GM23338 (cell line): ENCODE measurements around the gene SEPTIN6. TPM values are rescaled to one million over a fixed set of nuclear protein-coding genes. Genes with fewer than 3 reads are reported as not detected.

Source experiments
- ATAC-seq: fragments of 200-7000 bp; cut with Tn5 transposase; 3 replicates; pipeline ENCODE4 v1.9.1; 2020
- DNase-seq: peaks from one replicate; pipeline ENCODE4 v3.0.0-alpha.2; 2015; ENCODE audit warnings: low spot score
- H2AFZ ChIP-seq: fragments of 200-600 bp; sonication (generic); 2 replicates; pipeline ENCODE4 v1.8.0; 2016; ENCODE audit warnings: antibody characterized with exemption, mild to moderate bottlenecking, moderate library complexity
- H3F3A ChIP-seq: fragments of 200-600 bp; sonication (generic); replicated peaks from 2 replicates; pipeline ENCODE4 v1.8.0; 2017; ENCODE audit warnings: antibody characterized with exemption, mixed run types, low read depth
- H3K27ac ChIP-seq: fragments of 200-600 bp; sonication (generic); 2 replicates; pipeline ENCODE4 v1.6.1; 2016; ENCODE audit warnings: low read depth
- H3K27me3 ChIP-seq: fragments of 200-600 bp; sonication (generic); 2 replicates; pipeline ENCODE4 v1.8.0; 2016; ENCODE audit warnings: mild to moderate bottlenecking, mixed run types, moderate library complexity; ENCODE audit not compliant: insufficient read depth
- H3K36me3 ChIP-seq: fragments of 200-600 bp; sonication (generic); 2 replicates; pipeline ENCODE4 v1.8.0; 2016; ENCODE audit warnings: mild to moderate bottlenecking; ENCODE audit not compliant: insufficient read depth
- H3K4me1 ChIP-seq: fragments of 200-600 bp; sonication (generic); 2 replicates; pipeline ENCODE4 v1.8.0; 2016; ENCODE audit warnings: mild to moderate bottlenecking, moderate library complexity; ENCODE audit not compliant: insufficient read depth
- H3K4me2 ChIP-seq: fragments of 200-600 bp; sonication (generic); 2 replicates; pipeline ENCODE4 v1.7.1; 2017; ENCODE audit warnings: mixed run types
- H3K4me3 ChIP-seq: fragments of 200-600 bp; sonication (generic); 2 replicates; pipeline ENCODE4 v1.6.1; 2016; ENCODE audit warnings: mixed run types
- H3K79me2 ChIP-seq: fragments of 200-600 bp; sonication (generic); replicated peaks from 2 replicates; pipeline ENCODE4 v1.8.0; 2017; ENCODE audit warnings: mild to moderate bottlenecking; ENCODE audit not compliant: insufficient read depth
- H3K9me2 ChIP-seq: fragments of 200-600 bp; sonication (generic); 2 replicates; pipeline ENCODE4 v1.8.0; 2017; ENCODE audit not compliant: insufficient read depth
- H4K20me1 ChIP-seq: fragments of 200-600 bp; sonication (generic); replicated peaks from 2 replicates; pipeline ENCODE4 v1.8.0; 2017; ENCODE audit warnings: mild to moderate bottlenecking; ENCODE audit not compliant: insufficient read depth
- H3K27ac Mint-ChIP-seq: 2 replicates; pipeline ENCODE4 v1.8.0; 2020; ENCODE audit warnings: inconsistent platforms, mild to moderate bottlenecking, moderate library complexity, mixed read lengths
- H3K27me3 Mint-ChIP-seq: 3 replicates; pipeline ENCODE4 v1.8.0; 2022; ENCODE audit warnings: low read depth, mild to moderate bottlenecking, moderate library complexity, mixed read lengths, inconsistent platforms; ENCODE audit not compliant: insufficient read depth, poor library complexity
- H3K36me3 Mint-ChIP-seq: 3 replicates; pipeline ENCODE4 v1.8.0; 2021; ENCODE audit warnings: low read depth, mild to moderate bottlenecking, inconsistent platforms, moderate library complexity, mixed read lengths
- H3K4me1 Mint-ChIP-seq: 3 replicates; pipeline ENCODE4 v1.8.0; 2020; ENCODE audit warnings: mild to moderate bottlenecking, inconsistent platforms, mixed read lengths
- H3K4me3 Mint-ChIP-seq: 3 replicates; pipeline ENCODE4 v1.8.0; 2021; ENCODE audit warnings: moderate library complexity, mild to moderate bottlenecking, inconsistent platforms, mixed read lengths
- H3K9me3 Mint-ChIP-seq: 3 replicates; pipeline ENCODE4 v1.8.0; 2020; ENCODE audit warnings: moderate library complexity, mild to moderate bottlenecking, inconsistent platforms, mixed read lengths
- CTCF ChIP-seq, 2 experiments: fragments of 200-600 bp in 1 of 2; sonication (generic) in 1 of 2; conservative IDR thresholded peaks; 2 replicates each; pipeline versions ENCODE4 v1.5.1 to v1.6.1; 2016 to 2017; ENCODE audit warnings: antibody characterized with exemption in 2 of 2, low read depth in 2 of 2, mild to moderate bottlenecking in 2 of 2, moderate library complexity in 1 of 2
- ETS1 ChIP-seq: IDR thresholded peaks from 2 replicates; pipeline ENCODE4 v1.6.1; 2016; ENCODE audit warnings: antibody characterized with exemption
- EZH2 ChIP-seq: fragments of 200-600 bp; sonication (generic); IDR thresholded peaks from one replicate; pipeline ENCODE4 v1.8.0; 2017; ENCODE audit warnings: antibody characterized with exemption, mild to moderate bottlenecking, low read depth; ENCODE audit not compliant: unreplicated experiment
- POLR2AphosphoS5 ChIP-seq: IDR thresholded peaks from 2 replicates; pipeline ENCODE4 v1.6.1; 2016; ENCODE audit warnings: antibody characterized with exemption, low read depth
- ZNF114 ChIP-seq: fragments of 250-450 bp; sonication (Bioruptor Pico); IDR thresholded peaks from 2 replicates; pipeline ENCODE4 v1.5.0; 2020; ENCODE audit warnings: mild to moderate bottlenecking, moderate library complexity
- ZNF331 ChIP-seq: fragments of 250-450 bp; sonication (Bioruptor Pico); IDR thresholded peaks from 2 replicates; pipeline ENCODE4 v1.5.0; 2020; ENCODE audit warnings: low read depth, mild to moderate bottlenecking, moderate library complexity
- ZNF462 ChIP-seq: fragments of 250-450 bp; sonication (Bioruptor Pico); IDR thresholded peaks from 2 replicates; pipeline ENCODE4 v1.5.0; 2020; ENCODE audit warnings: mild to moderate bottlenecking, moderate library complexity
- polyA plus RNA-seq: library from polyadenylated mRNA; unstranded; fragments of >200 nt; fragmentation: Nextera tagmentation; extraction: Ambion mirVana; gene quantifications from 2 replicates; pipeline ENCODE4 v1.2.1, GENCODE V29; 2016
- total RNA-seq: library from RNA; depleted of rRNA; stranded (reverse); fragments of >200 nt; shearing (Covaris generic); gene quantifications from 2 replicates; pipeline ENCODE4 v1.2.3, GENCODE V29; 2014

Gene SEPTIN6
- total and polyA plus RNA-seq, 2 experiments from 2014 or later: 37.0 to 43.6 TPM

- TF ChIP-seq ZNF462 (CRISPR knock-in tag) (no peak), ETS1 (no peak)
Observed at GRCh38 chrX:119648421-119648775, 44.6 kb downstream of the SEPTIN6 start (continued).

GRCh38 chrX:119647552-119648420 is 45.2 kb downstream of the SEPTIN6 start:
- Mint-ChIP-seq H3K9me3 (no peaks in the 10 kb centered on the region), H3K4me3 (no peak overlapping the region), H3K27me3 (peaks cover 4% of the 10 kb centered on the region), H3K27ac (no peak overlapping the region), H3K4me1 (no peaks in the 10 kb centered on the region), H3K36me3 (peaks cover 11% of the 10 kb centered on the region; the same call in 2 of the 3 replicates)
- Histone ChIP-seq H3K79me2 (no peaks in the 10 kb centered on the region), H3K4me1 (no peaks in the 10 kb centered on the region), H3K4me3 (no peak overlapping the region), H3K27me3 (no peaks in the 10 kb centered on the region), H3K9me2 (no peaks in the 10 kb centered on the region), H3K27ac (no peak overlapping the region), H3K36me3 (no peaks in the 10 kb centered on the region), H3K4me2 (no peak overlapping the region), H3F3A (no peaks in the 10 kb centered on the region), H2AFZ (no peak overlapping the region), H4K20me1 (no peaks in the 10 kb centered on the region)
- ATAC-seq (no peak), DNase-seq (no peak)
- TF ChIP-seq CTCF (conservative IDR thresholded peaks at IDR 0.05; ENCODE audit: low read depth in 2 of 2) (no peak), POLR2AphosphoS5 (no peak), EZH2 (no peak), ZNF114 (CRISPR knock-in tag) (no peak), ZNF331 (CRISPR knock-in tag) (no peak)
